Neural progenitor cell (in vitro differentiated cells): Measurements from ENCODE around the gene PDE6B.

ENCODE experiments used
- EZH2phosphoT487 ChIP-seq: fragments of 200-600 bp; sonication (generic); IDR thresholded peaks from 2 replicates; pipeline ENCODE4 v1.6.1; 2017; ENCODE audit warnings: antibody characterized with exemption
- TF ChIP-seq, protein P1 (sequence below): fragments of 200-600 bp; sonication (generic); IDR thresholded peaks from 2 replicates; pipeline ENCODE4 v1.5.1; 2017; ENCODE audit warnings: antibody characterized with exemption, mild to moderate bottlenecking

DNA sequence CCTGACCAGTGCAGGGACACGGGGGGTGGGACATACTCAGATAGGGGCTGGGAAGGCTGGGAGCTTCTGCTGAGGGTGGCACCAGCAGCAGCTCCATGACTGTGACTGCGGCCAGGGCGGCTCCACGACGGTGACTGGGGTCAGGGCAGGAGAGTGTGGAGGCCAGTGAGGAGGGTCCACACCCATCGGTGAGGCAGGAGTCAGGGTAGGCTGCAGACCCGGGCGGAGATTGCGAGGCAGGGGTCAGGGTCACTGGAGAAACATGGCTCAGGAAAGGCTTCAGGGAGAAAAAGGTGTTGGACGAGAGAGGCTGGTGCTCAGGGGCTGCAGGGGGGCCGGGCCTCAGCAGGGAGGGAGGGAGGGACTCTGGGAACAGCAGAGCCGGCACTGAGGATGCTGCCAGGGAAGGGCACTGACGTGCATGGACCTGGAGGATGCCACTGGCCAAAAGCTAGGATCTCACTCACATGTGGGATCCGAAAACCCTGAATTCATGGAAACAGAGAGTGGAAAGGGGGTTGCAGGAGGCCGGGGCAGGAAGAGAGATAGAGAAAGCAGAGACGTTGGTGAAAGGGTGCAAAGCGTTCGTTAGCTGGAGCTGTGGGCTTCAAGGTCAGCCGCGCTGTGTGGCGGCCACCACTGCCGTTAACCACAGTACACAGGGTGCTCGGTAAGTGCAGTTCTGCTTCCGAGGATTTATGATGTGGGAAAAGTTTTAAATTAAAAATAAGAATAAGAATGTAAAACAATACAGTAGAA is 26.7 kb downstream of the PDE6B start:
- TF ChIP-seq, protein P1, sequence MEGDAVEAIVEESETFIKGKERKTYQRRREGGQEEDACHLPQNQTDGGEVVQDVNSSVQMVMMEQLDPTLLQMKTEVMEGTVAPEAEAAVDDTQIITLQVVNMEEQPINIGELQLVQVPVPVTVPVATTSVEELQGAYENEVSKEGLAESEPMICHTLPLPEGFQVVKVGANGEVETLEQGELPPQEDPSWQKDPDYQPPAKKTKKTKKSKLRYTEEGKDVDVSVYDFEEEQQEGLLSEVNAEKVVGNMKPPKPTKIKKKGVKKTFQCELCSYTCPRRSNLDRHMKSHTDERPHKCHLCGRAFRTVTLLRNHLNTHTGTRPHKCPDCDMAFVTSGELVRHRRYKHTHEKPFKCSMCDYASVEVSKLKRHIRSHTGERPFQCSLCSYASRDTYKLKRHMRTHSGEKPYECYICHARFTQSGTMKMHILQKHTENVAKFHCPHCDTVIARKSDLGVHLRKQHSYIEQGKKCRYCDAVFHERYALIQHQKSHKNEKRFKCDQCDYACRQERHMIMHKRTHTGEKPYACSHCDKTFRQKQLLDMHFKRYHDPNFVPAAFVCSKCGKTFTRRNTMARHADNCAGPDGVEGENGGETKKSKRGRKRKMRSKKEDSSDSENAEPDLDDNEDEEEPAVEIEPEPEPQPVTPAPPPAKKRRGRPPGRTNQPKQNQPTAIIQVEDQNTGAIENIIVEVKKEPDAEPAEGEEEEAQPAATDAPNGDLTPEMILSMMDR: no peak
- no peak for TF ChIP-seq EZH2phosphoT487
